ENCODE results near the gene SLC2A2. TPM values are rescaled to one million over a fixed set of nuclear protein-coding genes. Genes with fewer than 3 reads are reported as not detected.
"Not testable (repeated sequence)": the region's sequence is repeated elsewhere in the genome, so short reads cannot be mapped to it uniquely, and the experiment has no call there.

SLC2A2 gene
- total RNA-seq, 1 experiment from 2014 or later: not detected

DNA sequence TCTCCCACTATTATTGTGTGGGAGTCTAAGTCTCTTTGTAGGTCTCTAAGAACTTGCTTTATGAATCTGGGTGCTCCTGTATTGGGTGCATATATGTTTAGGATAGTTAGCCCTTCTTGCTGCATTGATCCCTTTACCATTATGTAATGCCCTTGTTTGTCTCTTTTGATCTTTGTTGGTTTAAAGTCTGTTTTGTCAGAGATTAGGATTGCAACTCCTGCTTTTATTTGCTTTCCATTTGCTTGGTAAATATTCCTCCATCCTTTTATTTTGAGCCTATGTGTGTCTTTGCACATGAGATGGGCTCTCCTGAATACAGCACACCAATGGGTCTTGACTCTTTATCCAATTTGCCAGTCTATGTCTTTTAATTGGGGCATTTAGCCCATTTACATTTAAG is 53.6 kb downstream of the SLC2A2 start:
- CTCF ChIA-PET: not testable (repeated sequence)

DNA sequence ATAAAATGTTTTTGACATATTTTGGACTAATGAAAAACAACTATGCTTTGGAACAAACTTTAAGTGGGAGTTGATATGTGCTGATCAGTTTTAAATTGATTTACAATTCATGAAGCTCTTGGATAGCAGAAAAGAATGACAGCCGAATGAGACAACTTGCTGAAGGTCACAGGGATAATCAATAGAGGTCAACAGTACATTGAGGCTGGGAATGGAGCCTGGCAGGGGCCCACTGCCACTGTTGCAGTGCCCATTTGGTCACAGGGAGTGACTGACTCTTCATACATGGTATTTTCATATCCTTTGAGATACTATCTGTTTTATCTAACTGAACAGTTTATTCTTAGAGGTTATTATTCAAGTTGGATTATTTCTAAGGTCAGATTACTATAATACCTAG is 59.4 kb downstream of the SLC2A2 start:
- ChIA-PET CTCF (interaction anchor here (0.5 kb wide), 1 partner anchor 685 kb away, joined by 4 read pairs; no protein-coding TSS in a partner anchor), POLR2A (interaction anchor here (0.6 kb wide), 1 partner anchor 79 kb away, joined by 5 read pairs; no protein-coding TSS in a partner anchor)
- H3K36me3 Mint-ChIP-seq: 0 out of 2 replicates have a peak, but pooled peaks cover 3% of the 10 kb centered on the region
- no peak for ATAC-seq
- no peaks in the 10 kb centered on the region for H3K4me1 Mint-ChIP-seq
- no peak for DNase-seq (ENCODE audit: low spot score)
- H3K4me3 Mint-ChIP-seq: no peak overlapping the region
- H3K9me3 Mint-ChIP-seq: peaks cover 11% of the 10 kb centered on the region
- no peak overlapping the region for H3K27ac Mint-ChIP-seq
- 0 out of 2 replicates have a peak, but pooled peaks cover 5% of the 10 kb centered on the region for H3K27me3 Mint-ChIP-seq (ENCODE audit: low read depth)
- TF ChIP-seq, protein P1, sequence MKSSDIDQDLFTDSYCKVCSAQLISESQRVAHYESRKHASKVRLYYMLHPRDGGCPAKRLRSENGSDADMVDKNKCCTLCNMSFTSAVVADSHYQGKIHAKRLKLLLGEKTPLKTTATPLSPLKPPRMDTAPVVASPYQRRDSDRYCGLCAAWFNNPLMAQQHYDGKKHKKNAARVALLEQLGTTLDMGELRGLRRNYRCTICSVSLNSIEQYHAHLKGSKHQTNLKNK (CRISPR knock-in tag; IDR thresholded peaks at IDR 0.05): no peak
- TF ChIP-seq ZNF317 (CRISPR knock-in tag; IDR thresholded peaks at IDR 0.05; ENCODE audit: borderline replicate concordance, low read depth): no peak
- no peak for TF ChIP-seq EMX1 (CRISPR knock-in tag; IDR thresholded peaks at IDR 0.05)
- no peak for TF ChIP-seq ZNF263 (CRISPR knock-in tag; IDR thresholded peaks at IDR 0.05; ENCODE audit: low read depth)
- TF ChIP-seq FOXK1 (CRISPR knock-in tag; IDR thresholded peaks at IDR 0.05): no peak
- TF ChIP-seq RELA (CRISPR knock-in tag; IDR thresholded peaks at IDR 0.05; ENCODE audit: borderline replicate concordance): no peak
- no peak for TF ChIP-seq MYBL2 (CRISPR knock-in tag; IDR thresholded peaks at IDR 0.05)
- TF ChIP-seq, protein P2, sequence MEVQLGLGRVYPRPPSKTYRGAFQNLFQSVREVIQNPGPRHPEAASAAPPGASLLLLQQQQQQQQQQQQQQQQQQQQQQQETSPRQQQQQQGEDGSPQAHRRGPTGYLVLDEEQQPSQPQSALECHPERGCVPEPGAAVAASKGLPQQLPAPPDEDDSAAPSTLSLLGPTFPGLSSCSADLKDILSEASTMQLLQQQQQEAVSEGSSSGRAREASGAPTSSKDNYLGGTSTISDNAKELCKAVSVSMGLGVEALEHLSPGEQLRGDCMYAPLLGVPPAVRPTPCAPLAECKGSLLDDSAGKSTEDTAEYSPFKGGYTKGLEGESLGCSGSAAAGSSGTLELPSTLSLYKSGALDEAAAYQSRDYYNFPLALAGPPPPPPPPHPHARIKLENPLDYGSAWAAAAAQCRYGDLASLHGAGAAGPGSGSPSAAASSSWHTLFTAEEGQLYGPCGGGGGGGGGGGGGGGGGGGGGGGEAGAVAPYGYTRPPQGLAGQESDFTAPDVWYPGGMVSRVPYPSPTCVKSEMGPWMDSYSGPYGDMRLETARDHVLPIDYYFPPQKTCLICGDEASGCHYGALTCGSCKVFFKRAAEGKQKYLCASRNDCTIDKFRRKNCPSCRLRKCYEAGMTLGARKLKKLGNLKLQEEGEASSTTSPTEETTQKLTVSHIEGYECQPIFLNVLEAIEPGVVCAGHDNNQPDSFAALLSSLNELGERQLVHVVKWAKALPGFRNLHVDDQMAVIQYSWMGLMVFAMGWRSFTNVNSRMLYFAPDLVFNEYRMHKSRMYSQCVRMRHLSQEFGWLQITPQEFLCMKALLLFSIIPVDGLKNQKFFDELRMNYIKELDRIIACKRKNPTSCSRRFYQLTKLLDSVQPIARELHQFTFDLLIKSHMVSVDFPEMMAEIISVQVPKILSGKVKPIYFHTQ (CRISPR knock-in tag; IDR thresholded peaks at IDR 0.05): no peak

More for the DNA sequence above, 53.6 kb downstream of the SLC2A2 start:
- H3K36me3 Mint-ChIP-seq; H3K4me1 Mint-ChIP-seq; DNase-seq (ENCODE audit: low spot score); H3K27me3 Mint-ChIP-seq (ENCODE audit: low read depth); ATAC-seq; H3K4me3 Mint-ChIP-seq; H3K27ac Mint-ChIP-seq; POLR2A ChIA-PET: not testable (repeated sequence)
- peaks cover 11% of the 10 kb centered on the region for H3K9me3 Mint-ChIP-seq
- peak; percentile 76 for TF ChIP-seq GABPB1 (CRISPR knock-in tag; IDR thresholded peaks at IDR 0.05)

DNA sequence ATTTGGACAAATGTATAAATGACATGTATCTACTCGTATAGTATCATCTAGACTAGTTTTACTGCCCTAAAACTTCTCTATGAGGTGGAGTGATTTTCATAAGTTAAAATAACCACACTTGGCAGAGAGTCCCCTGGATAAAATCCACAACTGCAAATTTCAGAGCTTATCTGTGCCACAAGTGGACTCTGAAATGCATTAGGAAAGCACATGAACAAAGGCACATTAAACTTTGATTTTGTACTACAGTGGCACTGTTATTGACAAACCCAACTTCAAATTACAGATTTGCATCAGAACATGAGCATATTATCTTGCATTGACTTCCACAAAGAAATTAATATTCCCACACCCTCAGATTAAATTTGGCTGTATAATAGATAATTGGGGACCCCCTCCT is 60.0 kb downstream of the SLC2A2 start:
- TF ChIP-seq, protein P3, sequence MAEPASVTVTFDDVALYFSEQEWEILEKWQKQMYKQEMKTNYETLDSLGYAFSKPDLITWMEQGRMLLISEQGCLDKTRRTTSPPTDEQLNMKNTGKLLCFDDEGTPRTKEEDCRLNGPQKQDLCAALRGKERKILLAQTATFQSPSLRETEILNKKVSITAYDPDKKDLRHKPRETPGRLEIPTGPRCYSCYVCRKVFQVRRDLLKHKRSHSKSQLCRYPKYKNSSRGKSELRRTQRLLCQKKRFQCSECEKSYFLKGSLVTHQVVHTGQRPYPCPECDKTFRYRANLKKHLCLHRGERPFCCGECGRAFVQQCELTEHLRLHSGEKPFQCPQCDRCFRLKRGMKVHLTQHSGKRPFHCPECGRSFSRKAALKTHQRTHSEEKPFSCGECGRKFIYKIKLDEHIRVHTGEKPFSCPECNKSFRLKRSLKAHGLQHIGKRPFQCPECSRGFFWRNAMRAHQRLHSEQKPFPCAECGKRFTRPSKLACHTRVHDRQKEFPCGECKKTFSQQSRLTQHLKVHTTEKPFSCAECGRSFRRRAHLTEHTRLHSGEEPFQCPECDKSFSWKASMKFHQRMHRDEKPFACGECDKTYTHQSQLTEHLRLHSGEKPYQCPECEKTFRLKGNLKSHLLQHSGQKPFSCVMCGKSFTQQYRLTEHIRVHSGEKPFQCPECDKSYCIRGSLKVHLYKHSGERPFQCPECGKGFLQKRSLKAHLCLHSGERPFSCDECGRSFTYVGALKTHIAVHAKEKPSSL (CRISPR knock-in tag; conservative IDR thresholded peaks at IDR 0.05): no peak
- TF ChIP-seq ZNF423 (CRISPR knock-in tag; IDR thresholded peaks at IDR 0.05) (no peak), OVOL2 (CRISPR knock-in tag; IDR thresholded peaks at IDR 0.05; ENCODE audit: borderline replicate concordance) (no peak), MYBL2 (CRISPR knock-in tag; IDR thresholded peaks at IDR 0.05) (no peak), ETV6 (CRISPR knock-in tag; IDR thresholded peaks at IDR 0.05) (no peak), ZNF416 (CRISPR knock-in tag; IDR thresholded peaks at IDR 0.05) (no peak), ZNF138 (CRISPR knock-in tag; conservative IDR thresholded peaks at IDR 0.05) (no peak), NR3C1 (CRISPR knock-in tag; conservative IDR thresholded peaks at IDR 0.05; ENCODE audit: low read depth) (no peak), ZNF396 (CRISPR knock-in tag; IDR thresholded peaks at IDR 0.05; ENCODE audit: borderline replicate concordance) (no peak), CREB1 (CRISPR knock-in tag; IDR thresholded peaks at IDR 0.05) (no peak)
- TF ChIP-seq, protein P4, sequence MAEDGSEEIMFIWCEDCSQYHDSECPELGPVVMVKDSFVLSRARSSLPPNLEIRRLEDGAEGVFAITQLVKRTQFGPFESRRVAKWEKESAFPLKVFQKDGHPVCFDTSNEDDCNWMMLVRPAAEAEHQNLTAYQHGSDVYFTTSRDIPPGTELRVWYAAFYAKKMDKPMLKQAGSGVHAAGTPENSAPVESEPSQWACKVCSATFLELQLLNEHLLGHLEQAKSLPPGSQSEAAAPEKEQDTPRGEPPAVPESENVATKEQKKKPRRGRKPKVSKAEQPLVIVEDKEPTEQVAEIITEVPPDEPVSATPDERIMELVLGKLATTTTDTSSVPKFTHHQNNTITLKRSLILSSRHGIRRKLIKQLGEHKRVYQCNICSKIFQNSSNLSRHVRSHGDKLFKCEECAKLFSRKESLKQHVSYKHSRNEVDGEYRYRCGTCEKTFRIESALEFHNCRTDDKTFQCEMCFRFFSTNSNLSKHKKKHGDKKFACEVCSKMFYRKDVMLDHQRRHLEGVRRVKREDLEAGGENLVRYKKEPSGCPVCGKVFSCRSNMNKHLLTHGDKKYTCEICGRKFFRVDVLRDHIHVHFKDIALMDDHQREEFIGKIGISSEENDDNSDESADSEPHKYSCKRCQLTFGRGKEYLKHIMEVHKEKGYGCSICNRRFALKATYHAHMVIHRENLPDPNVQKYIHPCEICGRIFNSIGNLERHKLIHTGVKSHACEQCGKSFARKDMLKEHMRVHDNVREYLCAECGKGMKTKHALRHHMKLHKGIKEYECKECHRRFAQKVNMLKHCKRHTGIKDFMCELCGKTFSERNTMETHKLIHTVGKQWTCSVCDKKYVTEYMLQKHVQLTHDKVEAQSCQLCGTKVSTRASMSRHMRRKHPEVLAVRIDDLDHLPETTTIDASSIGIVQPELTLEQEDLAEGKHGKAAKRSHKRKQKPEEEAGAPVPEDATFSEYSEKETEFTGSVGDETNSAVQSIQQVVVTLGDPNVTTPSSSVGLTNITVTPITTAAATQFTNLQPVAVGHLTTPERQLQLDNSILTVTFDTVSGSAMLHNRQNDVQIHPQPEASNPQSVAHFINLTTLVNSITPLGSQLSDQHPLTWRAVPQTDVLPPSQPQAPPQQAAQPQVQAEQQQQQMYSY (CRISPR knock-in tag; IDR thresholded peaks at IDR 0.05): no peak
- ChIA-PET CTCF (no interaction called here), POLR2A (no interaction called here)
- peaks cover 11% of the 10 kb centered on the region for H3K9me3 Mint-ChIP-seq
- no peak for DNase-seq (ENCODE audit: low spot score)
- no peak overlapping the region for H3K27ac Mint-ChIP-seq
- no peak for ATAC-seq
- H3K36me3 Mint-ChIP-seq: 0 out of 2 replicates have a peak, but pooled peaks cover 3% of the 10 kb centered on the region
- no peaks in the 10 kb centered on the region for H3K4me1 Mint-ChIP-seq
- 0 out of 2 replicates have a peak, but pooled peaks cover 3% of the 10 kb centered on the region for H3K27me3 Mint-ChIP-seq (ENCODE audit: low read depth)
- H3K4me3 Mint-ChIP-seq: no peak overlapping the region
